OCI-LY7 (cell line): Measurements from ENCODE around the gene THRB. TPM values are rescaled to one million over a fixed set of nuclear protein-coding genes. Genes with fewer than 3 reads are reported as not detected.

Source experiments
- BruUV-seq: library from RNA; stranded (reverse); fragments of 400-500 nt; replicated peaks from 2 replicates; lab custom pipeline; 2021; lab: Mats Ljungman, UMichigan
- CTCF ChIA-PET: fragments of 300-600 bp; sonication (Branson Sonifier 250); formaldehyde crosslinking; loops from one replicate; lab custom pipeline; 2022; ENCODE audit warnings: antibody characterized with exemption; ENCODE audit not compliant: unreplicated experiment; lab: Charles Lee
- POLR2A ChIA-PET: fragments of 300-600 bp; sonication (Branson Sonifier 250); formaldehyde crosslinking; loops from one replicate; lab custom pipeline; 2022; ENCODE audit warnings: antibody characterized with exemption; lab: Charles Lee
- DNase-seq: peaks from one replicate; pipeline ENCODE4 v3.0.0-alpha.2; 2015; ENCODE audit warnings: low spot score
- H2AFZ ChIP-seq: fragments of 200-600 bp; sonication (generic), shearing (Covaris generic); 2 replicates; pipeline ENCODE4 v1.6.1; 2014; ENCODE audit warnings: mild to moderate bottlenecking, antibody characterized with exemption, low read length, moderate library complexity
- H3K27ac ChIP-seq: fragments of 200-600 bp; sonication (generic); 2 replicates; pipeline ENCODE4 v1.5.1; 2014; ENCODE audit warnings: mixed run types, low read depth, mild to moderate bottlenecking, moderate library complexity, low read length, inconsistent platforms; ENCODE audit not compliant: poor library complexity, severe bottlenecking
- H3K36me3 ChIP-seq: fragments of 200-600 bp; sonication (generic); 2 replicates; pipeline ENCODE4 v1.6.1; 2014; ENCODE audit warnings: mild to moderate bottlenecking, antibody characterized with exemption, low read length, moderate library complexity, mixed read lengths; ENCODE audit not compliant: insufficient read depth
- H3K4me1 ChIP-seq: fragments of 200-600 bp; sonication (generic); 2 replicates; pipeline ENCODE4 v1.5.1; 2014; ENCODE audit warnings: mild to moderate bottlenecking, low read length; ENCODE audit not compliant: insufficient read depth, poor library complexity, severe bottlenecking
- H3K4me2 ChIP-seq: fragments of 200-600 bp; sonication (generic); 2 replicates; pipeline ENCODE4 v1.6.1; 2014; ENCODE audit warnings: mild to moderate bottlenecking, low read length
- H3K4me3 ChIP-seq: fragments of 200-600 bp; sonication (generic); 2 replicates; pipeline ENCODE4 v1.5.1; 2014; ENCODE audit warnings: mild to moderate bottlenecking, low read depth, low read length; ENCODE audit not compliant: poor library complexity, severe bottlenecking
- H3K79me2 ChIP-seq: fragments of 200-600 bp; sonication (generic); 2 replicates; pipeline ENCODE4 v1.6.1; 2016; ENCODE audit warnings: low read depth, mild to moderate bottlenecking, low read length, moderate library complexity, mixed read lengths; ENCODE audit not compliant: insufficient read depth
- H3K9me2 ChIP-seq: fragments of 200-600 bp; sonication (generic); 2 replicates; pipeline ENCODE4 v1.6.1; 2016; ENCODE audit warnings: mild to moderate bottlenecking, low read length, mixed read lengths; ENCODE audit not compliant: insufficient read depth
- H3K9me3 ChIP-seq: fragments of 200-600 bp; sonication (generic); 2 replicates; pipeline ENCODE4 v1.6.1; 2014; ENCODE audit warnings: mild to moderate bottlenecking, mixed run types, low read length, mixed read lengths
- H4K20me1 ChIP-seq: fragments of 200-600 bp; sonication (generic); 2 replicates; pipeline ENCODE4 v1.6.1; 2014; ENCODE audit warnings: mild to moderate bottlenecking, antibody characterized with exemption, low read length, moderate library complexity, mixed read lengths; ENCODE audit not compliant: insufficient read depth
- CTCF ChIP-seq: fragments of 200-600 bp; sonication (generic); conservative IDR thresholded peaks from 2 replicates; pipeline ENCODE4 v1.5.1; 2014; ENCODE audit warnings: mild to moderate bottlenecking, antibody characterized with exemption, low read length, moderate library complexity, mixed read lengths
- EZH2phosphoT487 ChIP-seq: fragments of 200-600 bp; sonication (generic); IDR thresholded peaks from 2 replicates; pipeline ENCODE4 v1.6.1; 2018; ENCODE audit warnings: low read depth, borderline replicate concordance, mild to moderate bottlenecking, mixed run types, antibody characterized with exemption, low read length, moderate library complexity, mixed read lengths
- intact Hi-C: fragments of 100-400 bp; cut with micrococcal nuclease; formaldehyde crosslinking; loops from one replicate; pipeline ENCODE4 v1.10.0; 2022; ENCODE audit not compliant: unreplicated experiment
- total RNA-seq, 2 experiments: library from RNA; depleted of rRNA in 1 of 2; stranded (reverse); fragments of >200 nt in 1 of 2; shearing (Covaris generic) in 1 of 2; gene quantifications; 2 replicates each; pipeline ENCODE4 v1.2.3, GENCODE V29; 2014 to 2022

The THRB gene
- total RNA-seq, 2 experiments from 2014 or later = not detected

DNA sequence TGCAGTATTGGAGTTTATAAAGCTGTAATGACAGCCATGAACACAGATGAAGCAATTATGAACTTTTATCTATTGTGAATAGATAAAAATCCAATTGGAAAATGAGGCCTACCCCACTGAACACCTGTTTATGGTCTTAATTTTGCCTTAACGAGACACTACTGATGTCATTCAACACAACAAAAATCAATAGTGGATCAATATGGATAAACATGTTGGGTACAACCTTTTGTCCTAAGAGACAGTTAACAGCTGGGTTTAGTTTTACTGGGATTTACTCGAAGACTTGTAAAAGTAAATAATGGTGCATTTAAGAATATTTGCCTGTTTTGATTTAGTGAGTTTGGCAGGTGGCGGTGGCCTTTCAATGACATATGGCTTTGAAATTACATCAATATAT lies 331.7 kb downstream of the THRB start:
- no peaks in the 10 kb centered on the region for H3K79me2 ChIP-seq
- no peak for TF ChIP-seq CTCF
- TF ChIP-seq EZH2phosphoT487 = no peak
- no peak overlapping the region for H2AFZ ChIP-seq
- no peaks in the 10 kb centered on the region for H3K9me2 ChIP-seq
- no peak overlapping the region for H3K4me2 ChIP-seq
- no peak overlapping the region for H3K4me3 ChIP-seq
- ChIA-PET POLR2A (no interaction called here), CTCF (no interaction called here)
- H3K27ac ChIP-seq = no peak overlapping the region
- no peaks in the 10 kb centered on the region for H3K36me3 ChIP-seq
- intact Hi-C loops = no loop called here
- DNase-seq = no peak
- H4K20me1 ChIP-seq = no peaks in the 10 kb centered on the region
- H3K9me3 ChIP-seq = no peaks in the 10 kb centered on the region
- no TSS peak for BruUV-seq
- H3K4me1 ChIP-seq = no peaks in the 10 kb centered on the region

GRCh38 chr3:24161841-24162240 lies 332.8 kb downstream of the THRB start:
- no peaks in the 10 kb centered on the region for H3K36me3 ChIP-seq
- no peak for DNase-seq
- no TSS peak for BruUV-seq
- TF ChIP-seq CTCF (no peak), EZH2phosphoT487 (no peak)
- ChIA-PET CTCF (no interaction called here), POLR2A (interaction anchor here (0.6 to 1.1 kb wide), 6 partner anchors 9 to 873 kb away, joined by 3 to 5 read pairs (median 4); no protein-coding TSS in a partner anchor)
- no peak overlapping the region for H3K4me3 ChIP-seq
- no peaks in the 10 kb centered on the region for H3K9me2 ChIP-seq
- no peak overlapping the region for H3K4me2 ChIP-seq
- no peak overlapping the region for H2AFZ ChIP-seq
- no peak overlapping the region for H3K27ac ChIP-seq
- H4K20me1 ChIP-seq = no peaks in the 10 kb centered on the region
- no peaks in the 10 kb centered on the region for H3K4me1 ChIP-seq
- no peaks in the 10 kb centered on the region for H3K79me2 ChIP-seq
- intact Hi-C loops = no loop called here
- H3K9me3 ChIP-seq = no peaks in the 10 kb centered on the region

DNA sequence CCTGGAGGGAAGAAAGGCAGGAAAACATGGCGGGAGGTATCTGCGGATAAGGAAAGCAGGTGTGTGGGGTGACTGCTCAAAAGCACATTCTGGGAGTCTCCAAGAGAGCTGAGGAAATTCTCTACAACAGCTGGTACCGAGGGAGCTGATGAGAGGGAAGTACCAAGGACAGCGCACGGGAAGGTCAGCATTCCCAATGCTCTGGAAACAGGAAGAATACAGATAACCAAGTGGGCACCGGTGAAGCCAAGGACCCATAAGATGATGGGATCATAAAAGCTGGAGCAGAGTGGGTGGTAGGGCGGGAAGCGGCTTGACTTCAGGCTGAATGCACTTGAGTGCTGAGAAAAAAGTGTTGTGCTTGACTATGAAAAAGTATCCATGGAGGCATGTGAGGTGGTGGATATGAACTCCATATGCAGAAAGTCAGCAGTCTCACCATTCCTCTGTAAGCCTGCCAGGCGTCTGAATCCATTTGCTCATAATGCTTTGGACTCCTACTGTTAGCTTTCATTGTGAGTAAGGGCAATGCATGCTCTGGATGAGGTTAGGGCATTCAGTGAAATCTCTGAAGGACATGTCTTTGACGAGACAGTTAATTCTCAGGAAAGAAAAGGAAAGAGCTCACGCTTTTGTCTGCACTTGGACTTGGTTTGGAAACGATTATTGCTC lies 334.1 kb downstream of the THRB start:
- H3K9me3 ChIP-seq = no peaks in the 10 kb centered on the region
- POLR2A ChIA-PET = interaction anchor here (1.1 kb wide), 1 partner anchor 11 kb away, joined by 4 read pairs; no protein-coding TSS in a partner anchor
- BruUV-seq = no TSS peak
- TF ChIP-seq CTCF = no peak
- TF ChIP-seq EZH2phosphoT487 = no peak
- H3K4me1 ChIP-seq = no peaks in the 10 kb centered on the region
- H3K9me2 ChIP-seq = no peaks in the 10 kb centered on the region
- intact Hi-C loops = no loop called here
- CTCF ChIA-PET = no interaction called here
- DNase-seq = no peak
- no peaks in the 10 kb centered on the region for H3K36me3 ChIP-seq
- H2AFZ ChIP-seq = no peak overlapping the region
- H3K27ac ChIP-seq = no peak overlapping the region
- H3K79me2 ChIP-seq = no peaks in the 10 kb centered on the region
- H3K4me2 ChIP-seq = no peak overlapping the region
- no peak overlapping the region for H3K4me3 ChIP-seq
- H4K20me1 ChIP-seq = no peaks in the 10 kb centered on the region
